SU-DHL-6 (cell line): ENCODE measurements around the gene TMEM203.

ENCODE experiments used
- H2AFZ ChIP-seq: fragments of 200-600 bp; sonication (generic); 2 replicates; pipeline ENCODE4 v1.6.1; 2014; ENCODE audit warnings: low read depth, mild to moderate bottlenecking, moderate library complexity, mixed read lengths, antibody characterized with exemption, low read length; ENCODE audit not compliant: severe bottlenecking
- H3F3A ChIP-seq: fragments of 200-600 bp; shearing (Covaris generic); 2 replicates; pipeline ENCODE4 v1.6.0; 2016; ENCODE audit warnings: antibody characterized with exemption, mild to moderate bottlenecking; ENCODE audit not compliant: insufficient read depth
- H3K27ac ChIP-seq: fragments of 200-600 bp; sonication (generic); 2 replicates; pipeline ENCODE4 v1.5.1; 2016; ENCODE audit warnings: low read depth, mild to moderate bottlenecking, low read length, moderate library complexity, mixed read lengths
- H3K27me3 ChIP-seq: fragments of 200-600 bp; sonication (generic), shearing (Covaris generic); 2 replicates; pipeline ENCODE4 v1.6.0; 2014; ENCODE audit warnings: mild to moderate bottlenecking, low read length
- H3K36me3 ChIP-seq: fragments of 200-600 bp; sonication (generic); 2 replicates; pipeline ENCODE4 v1.6.1; 2014; ENCODE audit warnings: mild to moderate bottlenecking, low read length, mixed read lengths
- H3K4me2 ChIP-seq: fragments of 300-600, 200-600 bp; shearing (Covaris generic), sonication (generic); 2 replicates; pipeline ENCODE4 v1.6.0; 2014; ENCODE audit warnings: low read length, low read depth, mild to moderate bottlenecking; ENCODE audit not compliant: poor library complexity, severe bottlenecking
- H3K4me3 ChIP-seq: fragments of 200-600 bp; sonication (generic); 2 replicates; pipeline ENCODE4 v1.5.1; 2014; ENCODE audit warnings: antibody characterized with exemption, low read length, mild to moderate bottlenecking, mixed read lengths; ENCODE audit not compliant: insufficient read depth, poor library complexity, severe bottlenecking
- H3K79me2 ChIP-seq: fragments of 200-600 bp; sonication (generic); 2 replicates; pipeline ENCODE4 v1.6.1; 2014; ENCODE audit warnings: mild to moderate bottlenecking, low read length, moderate library complexity; ENCODE audit not compliant: insufficient read depth
- H3K9ac ChIP-seq: fragments of 200-600 bp; sonication (generic); 2 replicates; pipeline ENCODE4 v1.7.0; 2014; ENCODE audit warnings: mild to moderate bottlenecking, low read length
- H3K9me2 ChIP-seq: fragments of 200-600 bp; sonication (generic); replicated peaks from 2 replicates; pipeline ENCODE4 v1.6.1; 2014; ENCODE audit warnings: low read length; ENCODE audit not compliant: insufficient read depth
- H3K9me3 ChIP-seq: fragments of 200-600 bp; sonication (generic); 2 replicates; pipeline ENCODE4 v1.6.1; 2014; ENCODE audit warnings: low read length, mixed read lengths; ENCODE audit not compliant: insufficient read depth
- H4K20me1 ChIP-seq: fragments of 200-600 bp; sonication (generic); 2 replicates; pipeline ENCODE4 v1.6.1; 2014; ENCODE audit warnings: low read depth, mild to moderate bottlenecking, antibody characterized with exemption, low read length, moderate library complexity, mixed read lengths
- EZH2phosphoT487 ChIP-seq: fragments of 200-600 bp; sonication (generic), shearing (Covaris generic); conservative IDR thresholded peaks from 2 replicates; pipeline ENCODE4 v1.6.1; 2018; ENCODE audit warnings: mild to moderate bottlenecking, antibody characterized with exemption, low read length, moderate library complexity, mixed read lengths
- TF ChIP-seq, protein P1 (sequence below): fragments of 200-600 bp; sonication (generic); IDR thresholded peaks from one replicate; pipeline ENCODE4 v1.5.1; 2017; ENCODE audit warnings: antibody characterized with exemption, mild to moderate bottlenecking, low read length, moderate library complexity; ENCODE audit not compliant: insufficient read depth, poor library complexity, severe bottlenecking

The TMEM203 gene

DNA sequence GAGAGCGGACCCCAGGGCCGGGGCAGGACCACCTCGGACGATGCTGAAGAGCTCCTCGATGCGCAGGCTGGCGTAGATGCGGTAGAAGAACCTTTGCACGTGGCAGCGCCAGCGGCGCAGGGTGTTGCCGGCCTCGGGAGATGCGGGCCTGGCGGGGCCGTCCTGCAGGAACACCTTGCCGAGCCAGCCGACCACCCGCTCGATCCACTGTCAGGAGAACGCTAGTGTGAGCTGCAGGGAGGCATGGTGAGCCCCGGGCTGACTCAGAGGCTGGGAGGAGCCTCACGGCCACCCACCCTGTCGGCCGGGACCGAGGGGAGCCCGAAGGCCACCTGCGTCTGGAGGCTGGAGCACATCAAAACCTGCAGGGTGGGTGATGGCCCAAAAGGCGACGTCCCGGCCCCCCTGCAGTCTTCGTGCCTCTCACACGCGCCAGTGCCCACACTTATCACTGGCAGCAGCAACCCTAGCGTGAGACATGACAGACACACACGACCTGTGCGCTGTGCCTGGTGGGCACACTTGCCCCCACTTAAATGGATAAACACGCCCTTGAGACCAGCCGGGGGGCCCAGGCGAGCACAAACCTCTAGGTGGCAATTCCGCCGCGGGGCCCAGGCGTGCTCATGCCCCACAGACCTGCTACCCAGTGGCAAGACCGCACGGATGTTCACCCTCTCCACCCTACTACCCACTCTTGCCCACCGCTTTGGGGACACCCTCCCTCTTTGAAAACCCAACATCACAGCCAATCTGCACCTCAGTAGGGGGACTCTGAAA, 20.4 kb downstream of the TMEM203 start:
- H3K9me3 ChIP-seq, result no peaks in the 10 kb centered on the region
- H4K20me1 ChIP-seq, result no peaks in the 10 kb centered on the region
- no peak overlapping the region for H3K4me3 ChIP-seq
- no peaks in the 10 kb centered on the region for H3K27me3 ChIP-seq
- H3K9ac ChIP-seq, result no peak overlapping the region
- H3K79me2 ChIP-seq, result peaks cover 20% of the 10 kb centered on the region
- H3K9me2 ChIP-seq, result no peaks in the 10 kb centered on the region
- no peak overlapping the region for H3K4me2 ChIP-seq
- no peak for TF ChIP-seq EZH2phosphoT487
- TF ChIP-seq, protein P1, sequence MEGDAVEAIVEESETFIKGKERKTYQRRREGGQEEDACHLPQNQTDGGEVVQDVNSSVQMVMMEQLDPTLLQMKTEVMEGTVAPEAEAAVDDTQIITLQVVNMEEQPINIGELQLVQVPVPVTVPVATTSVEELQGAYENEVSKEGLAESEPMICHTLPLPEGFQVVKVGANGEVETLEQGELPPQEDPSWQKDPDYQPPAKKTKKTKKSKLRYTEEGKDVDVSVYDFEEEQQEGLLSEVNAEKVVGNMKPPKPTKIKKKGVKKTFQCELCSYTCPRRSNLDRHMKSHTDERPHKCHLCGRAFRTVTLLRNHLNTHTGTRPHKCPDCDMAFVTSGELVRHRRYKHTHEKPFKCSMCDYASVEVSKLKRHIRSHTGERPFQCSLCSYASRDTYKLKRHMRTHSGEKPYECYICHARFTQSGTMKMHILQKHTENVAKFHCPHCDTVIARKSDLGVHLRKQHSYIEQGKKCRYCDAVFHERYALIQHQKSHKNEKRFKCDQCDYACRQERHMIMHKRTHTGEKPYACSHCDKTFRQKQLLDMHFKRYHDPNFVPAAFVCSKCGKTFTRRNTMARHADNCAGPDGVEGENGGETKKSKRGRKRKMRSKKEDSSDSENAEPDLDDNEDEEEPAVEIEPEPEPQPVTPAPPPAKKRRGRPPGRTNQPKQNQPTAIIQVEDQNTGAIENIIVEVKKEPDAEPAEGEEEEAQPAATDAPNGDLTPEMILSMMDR, result no peak
- H3K27ac ChIP-seq, result no peak overlapping the region
- H2AFZ ChIP-seq, result no peak overlapping the region
- H3F3A ChIP-seq, result no peaks in the 10 kb centered on the region
- no peaks in the 10 kb centered on the region for H3K36me3 ChIP-seq

DNA sequence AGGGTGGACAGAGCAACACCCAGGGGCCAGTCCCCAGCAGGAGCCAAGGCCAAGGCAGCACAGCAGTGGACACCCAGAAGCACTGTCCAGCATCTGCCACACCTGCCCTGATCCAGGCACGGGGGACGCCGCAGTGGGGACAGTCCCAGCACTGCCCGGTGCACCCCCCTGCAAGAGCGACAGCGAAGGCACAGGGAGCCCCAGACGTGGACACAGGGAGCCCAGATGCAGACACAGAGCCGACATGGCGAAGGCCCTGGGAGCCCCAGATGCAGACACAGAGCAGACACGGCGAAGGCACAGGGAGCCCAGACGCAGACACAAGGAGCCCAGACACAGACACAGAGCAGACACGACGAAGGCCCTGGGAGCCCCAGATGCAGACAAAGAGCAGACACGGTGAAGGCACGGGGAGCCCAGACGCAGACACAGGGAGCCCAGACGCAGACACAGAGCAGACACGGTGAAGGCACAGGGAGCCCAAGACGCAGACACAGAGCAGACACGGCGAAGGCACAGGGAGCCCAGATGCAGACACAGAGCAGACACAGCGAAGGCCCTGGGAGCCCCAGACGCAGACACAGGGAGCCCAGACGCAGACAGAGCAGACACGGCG, 21.4 kb downstream of the TMEM203 start:
- Histone ChIP-seq H4K20me1 (no peaks in the 10 kb centered on the region), H3K4me2 (no peak overlapping the region), H3K4me3 (no peak overlapping the region), H3K79me2 (peaks cover 14% of the 10 kb centered on the region), H3K9ac (no peak overlapping the region), H3K9me2 (no peaks in the 10 kb centered on the region), H3K27me3 (no peaks in the 10 kb centered on the region), H3K9me3 (no peaks in the 10 kb centered on the region), H3K27ac (no peak overlapping the region), H3K36me3 (no peaks in the 10 kb centered on the region), H2AFZ (no peak overlapping the region), H3F3A (no peaks in the 10 kb centered on the region)
- no peak for TF ChIP-seq EZH2phosphoT487
- TF ChIP-seq, protein P1, result no peak

DNA sequence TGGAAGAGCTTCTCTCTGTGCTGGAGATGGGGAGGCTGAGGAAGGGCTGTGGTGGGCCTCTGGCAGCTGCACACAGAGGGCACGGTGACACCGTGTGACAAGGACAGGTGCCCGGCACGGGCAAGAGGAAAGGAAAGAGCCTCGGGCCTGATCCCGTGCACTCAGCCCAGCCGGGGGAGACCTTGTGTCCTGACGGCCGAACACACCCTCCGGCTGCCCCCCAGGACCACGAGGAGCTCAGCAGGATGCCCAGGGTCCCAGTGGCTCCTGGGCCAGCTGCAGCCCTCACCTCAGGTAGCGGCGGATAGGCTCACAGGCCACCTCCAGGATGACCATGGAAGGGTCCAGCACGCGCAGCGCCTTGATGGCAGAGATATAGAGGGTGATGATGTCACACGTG, 22.6 kb downstream of the TMEM203 start:
- TF ChIP-seq, protein P1, result no peak
- TF ChIP-seq EZH2phosphoT487, result no peak
- no peak overlapping the region for H3K4me3 ChIP-seq
- no peaks in the 10 kb centered on the region for H3K9me3 ChIP-seq
- no peak overlapping the region for H3K27ac ChIP-seq
- H3F3A ChIP-seq, result no peaks in the 10 kb centered on the region
- H3K4me2 ChIP-seq, result no peak overlapping the region
- H3K9me2 ChIP-seq, result no peaks in the 10 kb centered on the region
- H3K9ac ChIP-seq, result no peak overlapping the region
- H3K36me3 ChIP-seq, result no peaks in the 10 kb centered on the region
- H3K79me2 ChIP-seq, result peaks cover 9% of the 10 kb centered on the region
- H3K27me3 ChIP-seq, result no peaks in the 10 kb centered on the region
- H4K20me1 ChIP-seq, result no peaks in the 10 kb centered on the region
- H2AFZ ChIP-seq, result no peak overlapping the region
